Stomach (tissue), 4 donors: ENCODE results near the gene CAPN12.

Source experiments
- CTCF ChIP-seq, 7 experiments: fragments of 450-650 bp in 4 of 7; fragments of 200-600 bp in 3 of 7; sonication (generic) in 3 of 7; IDR thresholded peaks; one replicate each; pipeline ENCODE4 v1.5.1; 2016 to 2019; ENCODE audit warnings: antibody characterized with exemption in 7 of 7, control low read depth in 2 of 7, mild to moderate bottlenecking in 1 of 7
- POLR2A ChIP-seq, 4 donors: fragments of 450-650 bp; IDR thresholded peaks; one replicate each; pipeline ENCODE4 v1.6.1; 2016; ENCODE audit warnings: antibody characterized with exemption in 4 of 4, control low read depth in 2 of 4, mild to moderate bottlenecking in 1 of 4, moderate library complexity in 1 of 4
- POLR2AphosphoS5 ChIP-seq, 3 donors: sonication (generic); formaldehyde crosslinking; IDR thresholded peaks; one replicate each; pipeline ENCODE4 v1.6.1; 2016; ENCODE audit warnings: antibody characterized with exemption in 3 of 3

- TF ChIP-seq CTCF (IDR thresholded peaks at IDR 0.05) (no peak), POLR2A (IDR thresholded peaks at IDR 0.05) (no peak), POLR2AphosphoS5 (IDR thresholded peaks at IDR 0.05) (no peak)
These were observed 43.3 kb downstream of the CAPN12 start for GRCh38 chr19:38700902-38701454.
